Measurements from ENCODE around the gene ZNF385B. TPM values are rescaled to one million over a fixed set of nuclear protein-coding genes. Genes with fewer than 3 reads are reported as not detected.

Gene ZNF385B
- polyA plus RNA-seq, 1 donor from 2014 or later, result 0.31 TPM

DNA sequence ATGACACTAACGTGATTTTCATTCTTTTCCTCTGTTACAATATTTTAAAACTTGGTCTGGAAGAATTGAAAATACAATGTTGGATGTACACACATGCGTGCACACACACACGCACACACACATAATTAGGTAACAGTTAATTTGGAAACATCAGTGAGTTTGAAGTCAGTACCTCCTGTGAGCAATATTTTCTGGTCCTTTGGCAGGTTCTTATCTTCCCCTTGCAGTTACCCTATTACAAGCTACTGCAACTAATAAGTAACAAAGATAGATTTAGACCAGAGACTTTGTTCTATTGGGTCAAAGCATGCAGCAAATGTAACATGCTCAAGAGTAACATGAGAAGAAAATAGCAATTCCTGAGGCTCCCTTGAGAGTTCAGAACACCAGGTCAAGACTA is 73.3 kb downstream of the ZNF385B start:
- H3K79me2 ChIP-seq (replicated peaks; ENCODE audit: insufficient read depth, low read length), result no peaks in the 10 kb centered on the region
- no peak overlapping the region for H2AFZ ChIP-seq (ENCODE audit: low read depth, low read length)
- no peaks in the 10 kb centered on the region for H3K27me3 ChIP-seq (ENCODE audit: insufficient read depth, low read depth, low read length)
- no peaks in the 10 kb centered on the region for H3K9me2 ChIP-seq (ENCODE audit: insufficient read depth, low read length)
- no peaks in the 10 kb centered on the region for H4K20me1 ChIP-seq (ENCODE audit: insufficient read depth)
- no peak for TF ChIP-seq TAF1 (IDR thresholded peaks at IDR 0.05; ENCODE audit: low read depth)
- no peak for TF ChIP-seq POLR2AphosphoS5 (IDR thresholded peaks at IDR 0.05)
- TF ChIP-seq, protein P1, sequence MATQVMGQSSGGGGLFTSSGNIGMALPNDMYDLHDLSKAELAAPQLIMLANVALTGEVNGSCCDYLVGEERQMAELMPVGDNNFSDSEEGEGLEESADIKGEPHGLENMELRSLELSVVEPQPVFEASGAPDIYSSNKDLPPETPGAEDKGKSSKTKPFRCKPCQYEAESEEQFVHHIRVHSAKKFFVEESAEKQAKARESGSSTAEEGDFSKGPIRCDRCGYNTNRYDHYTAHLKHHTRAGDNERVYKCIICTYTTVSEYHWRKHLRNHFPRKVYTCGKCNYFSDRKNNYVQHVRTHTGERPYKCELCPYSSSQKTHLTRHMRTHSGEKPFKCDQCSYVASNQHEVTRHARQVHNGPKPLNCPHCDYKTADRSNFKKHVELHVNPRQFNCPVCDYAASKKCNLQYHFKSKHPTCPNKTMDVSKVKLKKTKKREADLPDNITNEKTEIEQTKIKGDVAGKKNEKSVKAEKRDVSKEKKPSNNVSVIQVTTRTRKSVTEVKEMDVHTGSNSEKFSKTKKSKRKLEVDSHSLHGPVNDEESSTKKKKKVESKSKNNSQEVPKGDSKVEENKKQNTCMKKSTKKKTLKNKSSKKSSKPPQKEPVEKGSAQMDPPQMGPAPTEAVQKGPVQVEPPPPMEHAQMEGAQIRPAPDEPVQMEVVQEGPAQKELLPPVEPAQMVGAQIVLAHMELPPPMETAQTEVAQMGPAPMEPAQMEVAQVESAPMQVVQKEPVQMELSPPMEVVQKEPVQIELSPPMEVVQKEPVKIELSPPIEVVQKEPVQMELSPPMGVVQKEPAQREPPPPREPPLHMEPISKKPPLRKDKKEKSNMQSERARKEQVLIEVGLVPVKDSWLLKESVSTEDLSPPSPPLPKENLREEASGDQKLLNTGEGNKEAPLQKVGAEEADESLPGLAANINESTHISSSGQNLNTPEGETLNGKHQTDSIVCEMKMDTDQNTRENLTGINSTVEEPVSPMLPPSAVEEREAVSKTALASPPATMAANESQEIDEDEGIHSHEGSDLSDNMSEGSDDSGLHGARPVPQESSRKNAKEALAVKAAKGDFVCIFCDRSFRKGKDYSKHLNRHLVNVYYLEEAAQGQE (IDR thresholded peaks at IDR 0.05; ENCODE audit: borderline replicate concordance), result no peak
- no peak for TF ChIP-seq RAD21 (conservative IDR thresholded peaks at IDR 0.05)
- no peak for TF ChIP-seq EP300 (conservative IDR thresholded peaks at IDR 0.05; ENCODE audit: poor library complexity, severe bottlenecking)
- no peak for TF ChIP-seq EZH2 (IDR thresholded peaks at IDR 0.05; ENCODE audit: borderline replicate concordance, insufficient read depth, low read length, poor library complexity, severe bottlenecking)
- TF ChIP-seq SMC3 (conservative IDR thresholded peaks at IDR 0.05; ENCODE audit: poor library complexity), result no peak
- TF ChIP-seq MXI1 (conservative IDR thresholded peaks at IDR 0.05; ENCODE audit: poor library complexity, severe bottlenecking), result no peak
- TF ChIP-seq, protein P2, sequence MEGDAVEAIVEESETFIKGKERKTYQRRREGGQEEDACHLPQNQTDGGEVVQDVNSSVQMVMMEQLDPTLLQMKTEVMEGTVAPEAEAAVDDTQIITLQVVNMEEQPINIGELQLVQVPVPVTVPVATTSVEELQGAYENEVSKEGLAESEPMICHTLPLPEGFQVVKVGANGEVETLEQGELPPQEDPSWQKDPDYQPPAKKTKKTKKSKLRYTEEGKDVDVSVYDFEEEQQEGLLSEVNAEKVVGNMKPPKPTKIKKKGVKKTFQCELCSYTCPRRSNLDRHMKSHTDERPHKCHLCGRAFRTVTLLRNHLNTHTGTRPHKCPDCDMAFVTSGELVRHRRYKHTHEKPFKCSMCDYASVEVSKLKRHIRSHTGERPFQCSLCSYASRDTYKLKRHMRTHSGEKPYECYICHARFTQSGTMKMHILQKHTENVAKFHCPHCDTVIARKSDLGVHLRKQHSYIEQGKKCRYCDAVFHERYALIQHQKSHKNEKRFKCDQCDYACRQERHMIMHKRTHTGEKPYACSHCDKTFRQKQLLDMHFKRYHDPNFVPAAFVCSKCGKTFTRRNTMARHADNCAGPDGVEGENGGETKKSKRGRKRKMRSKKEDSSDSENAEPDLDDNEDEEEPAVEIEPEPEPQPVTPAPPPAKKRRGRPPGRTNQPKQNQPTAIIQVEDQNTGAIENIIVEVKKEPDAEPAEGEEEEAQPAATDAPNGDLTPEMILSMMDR (IDR thresholded peaks at IDR 0.05; ENCODE audit: poor library complexity, severe bottlenecking), result no peak
- no peak overlapping the region for H3K9ac ChIP-seq (ENCODE audit: low read length)
- H3K4me2 ChIP-seq (ENCODE audit: low read length), result no peak overlapping the region
- no peak overlapping the region for H3K4me3 ChIP-seq (ENCODE audit: low read length)
- H3K27ac ChIP-seq (ENCODE audit: low read length), result no peak overlapping the region
- no peaks in the 10 kb centered on the region for H3K9me3 ChIP-seq (ENCODE audit: low read length)
- H3K36me3 ChIP-seq (ENCODE audit: insufficient read depth, low read length), result no peaks in the 10 kb centered on the region
- H3F3A ChIP-seq (ENCODE audit: insufficient read depth, low read length, poor library complexity, severe bottlenecking), result no peaks in the 10 kb centered on the region

DNA sequence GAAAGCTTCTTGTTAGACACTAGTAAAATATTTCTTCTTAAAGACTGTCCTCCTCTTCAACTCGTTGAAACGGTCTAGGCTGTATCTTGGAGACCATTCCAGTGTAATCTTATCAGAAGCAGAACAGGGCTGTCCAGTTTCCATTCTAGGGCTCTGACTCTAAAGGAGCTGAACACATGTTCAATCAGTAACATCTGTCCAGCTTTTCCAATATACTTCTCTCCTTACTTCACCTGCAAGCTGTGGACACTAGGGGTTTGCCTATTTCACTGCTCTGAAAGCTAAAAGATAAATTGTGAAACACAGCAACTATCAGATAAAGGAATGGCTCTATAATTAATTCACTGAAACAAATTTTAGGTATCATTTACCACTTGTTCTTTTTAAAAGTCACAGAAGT is 73.8 kb downstream of the ZNF385B start:
- no peak overlapping the region for H3K27ac ChIP-seq (ENCODE audit: low read length)
- H3K36me3 ChIP-seq (ENCODE audit: insufficient read depth, low read length), result no peaks in the 10 kb centered on the region
- no peaks in the 10 kb centered on the region for H3K9me2 ChIP-seq (ENCODE audit: insufficient read depth, low read length)
- TF ChIP-seq EZH2 (IDR thresholded peaks at IDR 0.05; ENCODE audit: borderline replicate concordance, insufficient read depth, low read length, poor library complexity, severe bottlenecking) (no peak), SMC3 (conservative IDR thresholded peaks at IDR 0.05; ENCODE audit: poor library complexity) (no peak), EP300 (conservative IDR thresholded peaks at IDR 0.05; ENCODE audit: poor library complexity, severe bottlenecking) (no peak), MXI1 (conservative IDR thresholded peaks at IDR 0.05; ENCODE audit: poor library complexity, severe bottlenecking) (no peak)
- TF ChIP-seq, protein P2 (IDR thresholded peaks at IDR 0.05; ENCODE audit: poor library complexity, severe bottlenecking), result no peak
- H3K9me3 ChIP-seq (ENCODE audit: low read length), result no peaks in the 10 kb centered on the region
- no peak overlapping the region for H3K4me3 ChIP-seq (ENCODE audit: low read length)
- no peak overlapping the region for H3K4me2 ChIP-seq (ENCODE audit: low read length)
- H3K27me3 ChIP-seq (ENCODE audit: insufficient read depth, low read depth, low read length), result no peaks in the 10 kb centered on the region
- no peaks in the 10 kb centered on the region for H3K79me2 ChIP-seq (replicated peaks; ENCODE audit: insufficient read depth, low read length)
- no peaks in the 10 kb centered on the region for H4K20me1 ChIP-seq (ENCODE audit: insufficient read depth)
- H3F3A ChIP-seq (ENCODE audit: insufficient read depth, low read length, poor library complexity, severe bottlenecking), result no peaks in the 10 kb centered on the region
- H2AFZ ChIP-seq (ENCODE audit: low read depth, low read length), result no peak overlapping the region
- no peak overlapping the region for H3K9ac ChIP-seq (ENCODE audit: low read length)

All from neural cell (in vitro differentiated cells).